GM23338 (cell line): ENCODE measurements around the gene HMX2. TPM values are rescaled to one million over a fixed set of nuclear protein-coding genes. Genes with fewer than 3 reads are reported as not detected.

ENCODE experiments used
- ATAC-seq: fragments of 200-7000 bp; cut with Tn5 transposase; 3 replicates; pipeline ENCODE4 v1.9.1; 2020
- DNase-seq: peaks from one replicate; pipeline ENCODE4 v3.0.0-alpha.2; 2015; ENCODE audit warnings: low spot score
- H2AFZ ChIP-seq: fragments of 200-600 bp; sonication (generic); 2 replicates; pipeline ENCODE4 v1.8.0; 2016; ENCODE audit warnings: antibody characterized with exemption, mild to moderate bottlenecking, moderate library complexity
- H3F3A ChIP-seq: fragments of 200-600 bp; sonication (generic); replicated peaks from 2 replicates; pipeline ENCODE4 v1.8.0; 2017; ENCODE audit warnings: antibody characterized with exemption, mixed run types, low read depth
- H3K27ac ChIP-seq: fragments of 200-600 bp; sonication (generic); 2 replicates; pipeline ENCODE4 v1.6.1; 2016; ENCODE audit warnings: low read depth
- H3K27me3 ChIP-seq: fragments of 200-600 bp; sonication (generic); 2 replicates; pipeline ENCODE4 v1.8.0; 2016; ENCODE audit warnings: mild to moderate bottlenecking, mixed run types, moderate library complexity; ENCODE audit not compliant: insufficient read depth
- H3K36me3 ChIP-seq: fragments of 200-600 bp; sonication (generic); 2 replicates; pipeline ENCODE4 v1.8.0; 2016; ENCODE audit warnings: mild to moderate bottlenecking; ENCODE audit not compliant: insufficient read depth
- H3K4me1 ChIP-seq: fragments of 200-600 bp; sonication (generic); 2 replicates; pipeline ENCODE4 v1.8.0; 2016; ENCODE audit warnings: mild to moderate bottlenecking, moderate library complexity; ENCODE audit not compliant: insufficient read depth
- H3K4me2 ChIP-seq: fragments of 200-600 bp; sonication (generic); 2 replicates; pipeline ENCODE4 v1.7.1; 2017; ENCODE audit warnings: mixed run types
- H3K4me3 ChIP-seq: fragments of 200-600 bp; sonication (generic); 2 replicates; pipeline ENCODE4 v1.6.1; 2016; ENCODE audit warnings: mixed run types
- H3K79me2 ChIP-seq: fragments of 200-600 bp; sonication (generic); replicated peaks from 2 replicates; pipeline ENCODE4 v1.8.0; 2017; ENCODE audit warnings: mild to moderate bottlenecking; ENCODE audit not compliant: insufficient read depth
- H3K9me2 ChIP-seq: fragments of 200-600 bp; sonication (generic); 2 replicates; pipeline ENCODE4 v1.8.0; 2017; ENCODE audit not compliant: insufficient read depth
- H4K20me1 ChIP-seq: fragments of 200-600 bp; sonication (generic); replicated peaks from 2 replicates; pipeline ENCODE4 v1.8.0; 2017; ENCODE audit warnings: mild to moderate bottlenecking; ENCODE audit not compliant: insufficient read depth
- H3K27ac Mint-ChIP-seq: 2 replicates; pipeline ENCODE4 v1.8.0; 2020; ENCODE audit warnings: inconsistent platforms, mild to moderate bottlenecking, moderate library complexity, mixed read lengths
- H3K27me3 Mint-ChIP-seq: 3 replicates; pipeline ENCODE4 v1.8.0; 2022; ENCODE audit warnings: low read depth, mild to moderate bottlenecking, moderate library complexity, mixed read lengths, inconsistent platforms; ENCODE audit not compliant: insufficient read depth, poor library complexity
- H3K36me3 Mint-ChIP-seq: 3 replicates; pipeline ENCODE4 v1.8.0; 2021; ENCODE audit warnings: low read depth, mild to moderate bottlenecking, inconsistent platforms, moderate library complexity, mixed read lengths
- H3K4me1 Mint-ChIP-seq: 3 replicates; pipeline ENCODE4 v1.8.0; 2020; ENCODE audit warnings: mild to moderate bottlenecking, inconsistent platforms, mixed read lengths
- H3K4me3 Mint-ChIP-seq: 3 replicates; pipeline ENCODE4 v1.8.0; 2021; ENCODE audit warnings: moderate library complexity, mild to moderate bottlenecking, inconsistent platforms, mixed read lengths
- H3K9me3 Mint-ChIP-seq: 3 replicates; pipeline ENCODE4 v1.8.0; 2020; ENCODE audit warnings: moderate library complexity, mild to moderate bottlenecking, inconsistent platforms, mixed read lengths
- CREB1 ChIP-seq: fragments of 250-450 bp; sonication (Bioruptor Pico); IDR thresholded peaks from 2 replicates; pipeline ENCODE4 v1.5.0; 2020; ENCODE audit warnings: low read depth, mild to moderate bottlenecking, moderate library complexity
- ETS1 ChIP-seq: IDR thresholded peaks from 2 replicates; pipeline ENCODE4 v1.6.1; 2016; ENCODE audit warnings: antibody characterized with exemption
- EZH2 ChIP-seq: fragments of 200-600 bp; sonication (generic); IDR thresholded peaks from one replicate; pipeline ENCODE4 v1.8.0; 2017; ENCODE audit warnings: antibody characterized with exemption, mild to moderate bottlenecking, low read depth; ENCODE audit not compliant: unreplicated experiment
- EZH2phosphoT487 ChIP-seq: fragments of 200-600 bp; sonication (generic); IDR thresholded peaks from one replicate; pipeline ENCODE4 v1.8.1; 2018; ENCODE audit warnings: antibody characterized with exemption; ENCODE audit not compliant: unreplicated experiment
- JUNB ChIP-seq: IDR thresholded peaks from one replicate; pipeline ENCODE4 v1.6.1; 2016; ENCODE audit warnings: antibody characterized with exemption; ENCODE audit not compliant: unreplicated experiment
- POLR2AphosphoS5 ChIP-seq: IDR thresholded peaks from 2 replicates; pipeline ENCODE4 v1.6.1; 2016; ENCODE audit warnings: antibody characterized with exemption, low read depth
- STAT1 ChIP-seq: IDR thresholded peaks from one replicate; pipeline ENCODE4 v1.6.1; 2016; ENCODE audit warnings: antibody characterized with exemption; ENCODE audit not compliant: unreplicated experiment
- ZNF114 ChIP-seq: fragments of 250-450 bp; sonication (Bioruptor Pico); IDR thresholded peaks from 2 replicates; pipeline ENCODE4 v1.5.0; 2020; ENCODE audit warnings: mild to moderate bottlenecking, moderate library complexity
- ZNF331 ChIP-seq: fragments of 250-450 bp; sonication (Bioruptor Pico); IDR thresholded peaks from 2 replicates; pipeline ENCODE4 v1.5.0; 2020; ENCODE audit warnings: low read depth, mild to moderate bottlenecking, moderate library complexity
- polyA plus RNA-seq: library from polyadenylated mRNA; unstranded; fragments of >200 nt; fragmentation: Nextera tagmentation; extraction: Ambion mirVana; gene quantifications from 2 replicates; pipeline ENCODE4 v1.2.1, GENCODE V29; 2016
- total RNA-seq: library from RNA; depleted of rRNA; stranded (reverse); fragments of >200 nt; shearing (Covaris generic); gene quantifications from 2 replicates; pipeline ENCODE4 v1.2.3, GENCODE V29; 2014
- TF ChIP-seq, protein P1 (sequence below): IDR thresholded peaks from one replicate; pipeline ENCODE4 v1.6.1; 2018; ENCODE audit warnings: antibody characterized with exemption; ENCODE audit not compliant: unreplicated experiment
- TF ChIP-seq, protein P2 (sequence below): fragments of 250-450 bp; sonication (Bioruptor Pico); IDR thresholded peaks from 2 replicates; pipeline ENCODE4 v1.5.0; 2020; ENCODE audit warnings: mild to moderate bottlenecking, moderate library complexity

The HMX2 gene
- total and polyA plus RNA-seq, 2 experiments from 2014 or later, result 2.6 to 3.4 TPM

DNA sequence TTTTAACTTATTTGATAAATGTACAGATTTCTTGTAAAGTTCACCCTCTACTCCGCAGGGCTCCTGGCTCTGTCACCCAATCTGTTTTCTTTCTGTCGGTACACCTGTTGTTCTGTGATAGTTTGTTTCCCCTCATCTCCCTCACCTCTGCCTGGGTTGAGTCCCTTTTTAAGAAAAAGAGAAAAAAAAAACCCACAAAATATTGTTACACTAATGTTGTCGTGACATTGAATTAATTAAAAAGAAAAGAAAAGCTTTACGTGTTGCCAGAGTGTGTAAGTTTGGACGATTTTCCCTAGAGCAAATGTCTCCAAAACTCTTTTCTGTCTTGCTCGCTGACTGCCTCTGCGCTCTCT lies 8.8 kb upstream of the HMX2 start:
- Histone ChIP-seq H3K4me2 (peak overlapping the region; percentile 80), H3K79me2 (no peaks in the 10 kb centered on the region), H3F3A (peaks cover 24% of the 10 kb centered on the region), H3K36me3 (no peaks in the 10 kb centered on the region), H3K9me2 (no peaks in the 10 kb centered on the region), H3K4me1 (peaks cover 50% of the 10 kb centered on the region), H3K27ac (no peak overlapping the region), H2AFZ (no peak overlapping the region), H3K4me3 (peak overlapping the region; percentile 50), H3K27me3 (peaks cover 100% of the 10 kb centered on the region), H4K20me1 (peaks cover 10% of the 10 kb centered on the region; the same call in 1 of the 2 replicates)
- H3K27ac Mint-ChIP-seq, result no peak overlapping the region
- no peak for TF ChIP-seq EZH2
- no peak for TF ChIP-seq POLR2AphosphoS5
- TF ChIP-seq EZH2phosphoT487, result no peak
- TF ChIP-seq ETS1, result no peak
- TF ChIP-seq JUNB, result no peak
- no peak for TF ChIP-seq STAT1
- TF ChIP-seq ZNF331 (CRISPR knock-in tag), result no peak
- TF ChIP-seq, protein P1, sequence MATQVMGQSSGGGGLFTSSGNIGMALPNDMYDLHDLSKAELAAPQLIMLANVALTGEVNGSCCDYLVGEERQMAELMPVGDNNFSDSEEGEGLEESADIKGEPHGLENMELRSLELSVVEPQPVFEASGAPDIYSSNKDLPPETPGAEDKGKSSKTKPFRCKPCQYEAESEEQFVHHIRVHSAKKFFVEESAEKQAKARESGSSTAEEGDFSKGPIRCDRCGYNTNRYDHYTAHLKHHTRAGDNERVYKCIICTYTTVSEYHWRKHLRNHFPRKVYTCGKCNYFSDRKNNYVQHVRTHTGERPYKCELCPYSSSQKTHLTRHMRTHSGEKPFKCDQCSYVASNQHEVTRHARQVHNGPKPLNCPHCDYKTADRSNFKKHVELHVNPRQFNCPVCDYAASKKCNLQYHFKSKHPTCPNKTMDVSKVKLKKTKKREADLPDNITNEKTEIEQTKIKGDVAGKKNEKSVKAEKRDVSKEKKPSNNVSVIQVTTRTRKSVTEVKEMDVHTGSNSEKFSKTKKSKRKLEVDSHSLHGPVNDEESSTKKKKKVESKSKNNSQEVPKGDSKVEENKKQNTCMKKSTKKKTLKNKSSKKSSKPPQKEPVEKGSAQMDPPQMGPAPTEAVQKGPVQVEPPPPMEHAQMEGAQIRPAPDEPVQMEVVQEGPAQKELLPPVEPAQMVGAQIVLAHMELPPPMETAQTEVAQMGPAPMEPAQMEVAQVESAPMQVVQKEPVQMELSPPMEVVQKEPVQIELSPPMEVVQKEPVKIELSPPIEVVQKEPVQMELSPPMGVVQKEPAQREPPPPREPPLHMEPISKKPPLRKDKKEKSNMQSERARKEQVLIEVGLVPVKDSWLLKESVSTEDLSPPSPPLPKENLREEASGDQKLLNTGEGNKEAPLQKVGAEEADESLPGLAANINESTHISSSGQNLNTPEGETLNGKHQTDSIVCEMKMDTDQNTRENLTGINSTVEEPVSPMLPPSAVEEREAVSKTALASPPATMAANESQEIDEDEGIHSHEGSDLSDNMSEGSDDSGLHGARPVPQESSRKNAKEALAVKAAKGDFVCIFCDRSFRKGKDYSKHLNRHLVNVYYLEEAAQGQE, result no peak
- H3K4me3 Mint-ChIP-seq, result peak overlapping the region; percentile 62
- peaks cover 94% of the 10 kb centered on the region for H3K27me3 Mint-ChIP-seq
- ATAC-seq (no peak), DNase-seq (no peak)
- no peaks in the 10 kb centered on the region; the same call in 2 of the 3 replicates for H3K36me3 Mint-ChIP-seq
- H3K4me1 Mint-ChIP-seq, result peaks cover 53% of the 10 kb centered on the region
- H3K9me3 Mint-ChIP-seq, result peaks cover 11% of the 10 kb centered on the region

- H3K4me1 Mint-ChIP-seq, result peaks cover 53% of the 10 kb centered on the region
- no peaks in the 10 kb centered on the region for H3K79me2 ChIP-seq
- peaks cover 100% of the 10 kb centered on the region for H3K27me3 ChIP-seq
- no peaks in the 10 kb centered on the region for H3K9me2 ChIP-seq
- H3K27me3 Mint-ChIP-seq, result peaks cover 94% of the 10 kb centered on the region
- H3K4me2 ChIP-seq, result peak overlapping the region; percentile 80
- H3K4me3 ChIP-seq, result peak overlapping the region; percentile 50
- no peak overlapping the region for H3K27ac Mint-ChIP-seq
- peaks cover 52% of the 10 kb centered on the region for H3K4me1 ChIP-seq
- 0 out of 2 replicates have a peak overlapping the region, but pooled peaks have one; percentile 38 for H2AFZ ChIP-seq
- peaks cover 22% of the 10 kb centered on the region for H3F3A ChIP-seq
- no peak overlapping the region for H3K27ac ChIP-seq
- peaks cover 8% of the 10 kb centered on the region for H3K9me3 Mint-ChIP-seq
- ATAC-seq (peak; percentile 2), DNase-seq (peak; percentile 79)
- H3K4me3 Mint-ChIP-seq, result peak overlapping the region; percentile 62
- no peaks in the 10 kb centered on the region for H3K36me3 ChIP-seq
- H4K20me1 ChIP-seq, result peaks cover 15% of the 10 kb centered on the region; the same call in 1 of the 2 replicates
- H3K36me3 Mint-ChIP-seq, result no peaks in the 10 kb centered on the region
- TF ChIP-seq, protein P2, sequence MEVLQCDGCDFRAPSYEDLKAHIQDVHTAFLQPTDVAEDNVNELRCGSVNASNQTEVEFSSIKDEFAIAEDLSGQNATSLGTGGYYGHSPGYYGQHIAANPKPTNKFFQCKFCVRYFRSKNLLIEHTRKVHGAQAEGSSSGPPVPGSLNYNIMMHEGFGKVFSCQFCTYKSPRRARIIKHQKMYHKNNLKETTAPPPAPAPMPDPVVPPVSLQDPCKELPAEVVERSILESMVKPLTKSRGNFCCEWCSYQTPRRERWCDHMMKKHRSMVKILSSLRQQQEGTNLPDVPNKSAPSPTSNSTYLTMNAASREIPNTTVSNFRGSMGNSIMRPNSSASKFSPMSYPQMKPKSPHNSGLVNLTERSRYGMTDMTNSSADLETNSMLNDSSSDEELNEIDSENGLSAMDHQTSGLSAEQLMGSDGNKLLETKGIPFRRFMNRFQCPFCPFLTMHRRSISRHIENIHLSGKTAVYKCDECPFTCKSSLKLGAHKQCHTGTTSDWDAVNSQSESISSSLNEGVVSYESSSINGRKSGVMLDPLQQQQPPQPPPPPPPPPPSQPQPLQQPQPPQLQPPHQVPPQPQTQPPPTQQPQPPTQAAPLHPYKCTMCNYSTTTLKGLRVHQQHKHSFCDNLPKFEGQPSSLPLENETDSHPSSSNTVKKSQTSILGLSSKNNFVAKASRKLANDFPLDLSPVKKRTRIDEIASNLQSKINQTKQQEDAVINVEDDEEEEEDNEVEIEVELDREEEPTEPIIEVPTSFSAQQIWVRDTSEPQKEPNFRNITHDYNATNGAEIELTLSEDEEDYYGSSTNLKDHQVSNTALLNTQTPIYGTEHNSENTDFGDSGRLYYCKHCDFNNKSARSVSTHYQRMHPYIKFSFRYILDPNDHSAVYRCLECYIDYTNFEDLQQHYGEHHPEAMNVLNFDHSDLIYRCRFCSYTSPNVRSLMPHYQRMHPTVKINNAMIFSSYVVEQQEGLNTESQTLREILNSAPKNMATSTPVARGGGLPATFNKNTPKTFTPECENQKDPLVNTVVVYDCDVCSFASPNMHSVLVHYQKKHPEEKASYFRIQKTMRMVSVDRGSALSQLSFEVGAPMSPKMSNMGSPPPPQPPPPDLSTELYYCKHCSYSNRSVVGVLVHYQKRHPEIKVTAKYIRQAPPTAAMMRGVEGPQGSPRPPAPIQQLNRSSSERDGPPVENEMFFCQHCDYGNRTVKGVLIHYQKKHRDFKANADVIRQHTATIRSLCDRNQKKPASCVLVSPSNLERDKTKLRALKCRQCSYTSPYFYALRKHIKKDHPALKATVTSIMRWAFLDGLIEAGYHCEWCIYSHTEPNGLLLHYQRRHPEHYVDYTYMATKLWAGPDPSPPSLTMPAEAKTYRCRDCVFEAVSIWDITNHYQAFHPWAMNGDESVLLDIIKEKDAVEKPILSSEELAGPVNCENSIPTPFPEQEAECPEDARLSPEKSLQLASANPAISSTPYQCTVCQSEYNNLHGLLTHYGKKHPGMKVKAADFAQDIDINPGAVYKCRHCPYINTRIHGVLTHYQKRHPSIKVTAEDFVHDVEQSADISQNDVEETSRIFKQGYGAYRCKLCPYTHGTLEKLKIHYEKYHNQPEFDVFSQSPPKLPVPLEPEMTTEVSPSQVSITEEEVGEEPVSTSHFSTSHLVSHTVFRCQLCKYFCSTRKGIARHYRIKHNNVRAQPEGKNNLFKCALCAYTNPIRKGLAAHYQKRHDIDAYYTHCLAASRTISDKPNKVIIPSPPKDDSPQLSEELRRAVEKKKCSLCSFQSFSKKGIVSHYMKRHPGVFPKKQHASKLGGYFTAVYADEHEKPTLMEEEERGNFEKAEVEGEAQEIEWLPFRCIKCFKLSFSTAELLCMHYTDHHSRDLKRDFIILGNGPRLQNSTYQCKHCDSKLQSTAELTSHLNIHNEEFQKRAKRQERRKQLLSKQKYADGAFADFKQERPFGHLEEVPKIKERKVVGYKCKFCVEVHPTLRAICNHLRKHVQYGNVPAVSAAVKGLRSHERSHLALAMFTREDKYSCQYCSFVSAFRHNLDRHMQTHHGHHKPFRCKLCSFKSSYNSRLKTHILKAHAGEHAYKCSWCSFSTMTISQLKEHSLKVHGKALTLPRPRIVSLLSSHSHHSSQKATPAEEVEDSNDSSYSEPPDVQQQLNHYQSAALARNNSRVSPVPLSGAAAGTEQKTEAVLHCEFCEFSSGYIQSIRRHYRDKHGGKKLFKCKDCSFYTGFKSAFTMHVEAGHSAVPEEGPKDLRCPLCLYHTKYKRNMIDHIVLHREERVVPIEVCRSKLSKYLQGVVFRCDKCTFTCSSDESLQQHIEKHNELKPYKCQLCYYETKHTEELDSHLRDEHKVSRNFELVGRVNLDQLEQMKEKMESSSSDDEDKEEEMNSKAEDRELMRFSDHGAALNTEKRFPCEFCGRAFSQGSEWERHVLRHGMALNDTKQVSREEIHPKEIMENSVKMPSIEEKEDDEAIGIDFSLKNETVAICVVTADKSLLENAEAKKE (CRISPR knock-in tag), result no peak
- TF ChIP-seq EZH2 (peak; percentile 98), EZH2phosphoT487 (peak; percentile 73), CREB1 (CRISPR knock-in tag) (no peak), ZNF114 (no peak)
Observed at GRCh38 chr10:123139521-123140163, 8.3 kb upstream of the HMX2 start.
